Measurements from ENCODE around the gene ZNF467. TPM values are rescaled to one million over a fixed set of nuclear protein-coding genes. Genes with fewer than 3 reads are reported as not detected.

Gene ZNF467
- total RNA-seq, 1 experiment from 2014 or later = 3.5 TPM

GRCh38 chr7:149733131-149733923 lies 40.1 kb downstream of the ZNF467 start:
- CTCF ChIA-PET = no interaction called here
- POLR2A ChIA-PET (ENCODE audit: low non-redundant PET) = no interaction called here
- no peak for TF ChIP-seq EZH2 (IDR thresholded peaks at IDR 0.05; ENCODE audit: borderline replicate concordance, low read depth, low read length, poor library complexity, severe bottlenecking)
- TF ChIP-seq, protein P1, sequence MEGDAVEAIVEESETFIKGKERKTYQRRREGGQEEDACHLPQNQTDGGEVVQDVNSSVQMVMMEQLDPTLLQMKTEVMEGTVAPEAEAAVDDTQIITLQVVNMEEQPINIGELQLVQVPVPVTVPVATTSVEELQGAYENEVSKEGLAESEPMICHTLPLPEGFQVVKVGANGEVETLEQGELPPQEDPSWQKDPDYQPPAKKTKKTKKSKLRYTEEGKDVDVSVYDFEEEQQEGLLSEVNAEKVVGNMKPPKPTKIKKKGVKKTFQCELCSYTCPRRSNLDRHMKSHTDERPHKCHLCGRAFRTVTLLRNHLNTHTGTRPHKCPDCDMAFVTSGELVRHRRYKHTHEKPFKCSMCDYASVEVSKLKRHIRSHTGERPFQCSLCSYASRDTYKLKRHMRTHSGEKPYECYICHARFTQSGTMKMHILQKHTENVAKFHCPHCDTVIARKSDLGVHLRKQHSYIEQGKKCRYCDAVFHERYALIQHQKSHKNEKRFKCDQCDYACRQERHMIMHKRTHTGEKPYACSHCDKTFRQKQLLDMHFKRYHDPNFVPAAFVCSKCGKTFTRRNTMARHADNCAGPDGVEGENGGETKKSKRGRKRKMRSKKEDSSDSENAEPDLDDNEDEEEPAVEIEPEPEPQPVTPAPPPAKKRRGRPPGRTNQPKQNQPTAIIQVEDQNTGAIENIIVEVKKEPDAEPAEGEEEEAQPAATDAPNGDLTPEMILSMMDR (conservative IDR thresholded peaks at IDR 0.05; ENCODE audit: low read depth, low read length) = no peak
- no peak for DNase-seq (ENCODE audit: low spot score)
- H3K4me1 ChIP-seq (ENCODE audit: insufficient read depth, low read length, poor library complexity, severe bottlenecking) = peaks cover 12% of the 10 kb centered on the region
- no peaks in the 10 kb centered on the region for H3K9me3 ChIP-seq (ENCODE audit: low read depth, low read length, poor library complexity, severe bottlenecking)
- H3K27me3 ChIP-seq (replicated peaks; ENCODE audit: insufficient read depth, low read depth, low read length, poor library complexity) = no peaks in the 10 kb centered on the region
- H3K36me3 ChIP-seq (ENCODE audit: insufficient read depth, low read length, poor library complexity, severe bottlenecking) = peaks cover 12% of the 10 kb centered on the region
- no TSS peak for BruUV-seq (replicated peaks)
- no peak overlapping the region for H3K4me3 ChIP-seq (ENCODE audit: low read depth, low read length, poor library complexity, severe bottlenecking)
- intact Hi-C loops (cut with micrococcal nuclease; ENCODE audit: unreplicated experiment) = no loop called here
- H3K27ac ChIP-seq (ENCODE audit: low read depth, low read length, poor library complexity, severe bottlenecking) = no peak overlapping the region

DNA sequence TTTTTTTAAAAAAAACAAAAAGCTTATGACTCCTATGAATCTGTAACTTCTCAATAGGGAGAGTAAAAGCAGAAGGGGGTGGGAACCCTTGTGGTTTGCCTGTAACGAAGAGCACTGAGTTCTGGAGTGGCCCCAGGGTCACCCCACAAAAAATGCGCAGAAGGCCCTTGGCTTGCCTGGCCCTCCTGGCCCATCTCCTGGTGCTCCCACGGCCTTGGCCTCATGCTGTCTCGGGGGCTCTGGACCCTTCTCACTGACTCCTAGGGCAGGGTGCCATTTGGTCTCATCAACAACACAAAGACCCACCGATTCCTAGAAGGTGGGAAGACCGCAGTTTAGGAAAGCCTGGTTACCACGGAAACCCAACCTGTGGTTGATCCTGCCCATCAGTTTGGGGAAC lies 40.8 kb downstream of the ZNF467 start:
- intact Hi-C loops (cut with micrococcal nuclease; ENCODE audit: unreplicated experiment) = no loop called here
- TF ChIP-seq EZH2 (IDR thresholded peaks at IDR 0.05; ENCODE audit: borderline replicate concordance, low read depth, low read length, poor library complexity, severe bottlenecking) = no peak
- TF ChIP-seq, protein P1 (conservative IDR thresholded peaks at IDR 0.05; ENCODE audit: low read depth, low read length) = no peak
- Histone ChIP-seq H3K4me3 (ENCODE audit: low read depth, low read length, poor library complexity, severe bottlenecking) (no peak overlapping the region), H3K27ac (ENCODE audit: low read depth, low read length, poor library complexity, severe bottlenecking) (no peak overlapping the region), H3K4me1 (ENCODE audit: insufficient read depth, low read length, poor library complexity, severe bottlenecking) (peaks cover 12% of the 10 kb centered on the region), H3K9me3 (ENCODE audit: low read depth, low read length, poor library complexity, severe bottlenecking) (no peaks in the 10 kb centered on the region), H3K36me3 (ENCODE audit: insufficient read depth, low read length, poor library complexity, severe bottlenecking) (peaks cover 12% of the 10 kb centered on the region), H3K27me3 (replicated peaks; ENCODE audit: insufficient read depth, low read depth, low read length, poor library complexity) (no peaks in the 10 kb centered on the region)
- no peak for DNase-seq (ENCODE audit: low spot score)
- ChIA-PET CTCF (no interaction called here), POLR2A (ENCODE audit: low non-redundant PET) (no interaction called here)
- no TSS peak for BruUV-seq (replicated peaks)

- CTCF ChIA-PET = no interaction called here
- DNase-seq (ENCODE audit: low spot score) = no peak
- TF ChIP-seq, protein P1 (conservative IDR thresholded peaks at IDR 0.05; ENCODE audit: low read depth, low read length) = no peak
- TF ChIP-seq EZH2 (IDR thresholded peaks at IDR 0.05; ENCODE audit: borderline replicate concordance, low read depth, low read length, poor library complexity, severe bottlenecking) = no peak
- POLR2A ChIA-PET (ENCODE audit: low non-redundant PET) = no interaction called here
- intact Hi-C loops (cut with micrococcal nuclease; ENCODE audit: unreplicated experiment) = no loop called here
- Histone ChIP-seq H3K27ac (ENCODE audit: low read depth, low read length, poor library complexity, severe bottlenecking) (no peak overlapping the region), H3K9me3 (ENCODE audit: low read depth, low read length, poor library complexity, severe bottlenecking) (no peaks in the 10 kb centered on the region), H3K27me3 (replicated peaks; ENCODE audit: insufficient read depth, low read depth, low read length, poor library complexity) (no peaks in the 10 kb centered on the region), H3K4me3 (ENCODE audit: low read depth, low read length, poor library complexity, severe bottlenecking) (no peak overlapping the region), H3K4me1 (ENCODE audit: insufficient read depth, low read length, poor library complexity, severe bottlenecking) (peaks cover 10% of the 10 kb centered on the region), H3K36me3 (ENCODE audit: insufficient read depth, low read length, poor library complexity, severe bottlenecking) (peaks cover 12% of the 10 kb centered on the region)
- no TSS peak for BruUV-seq (replicated peaks)
Measured at GRCh38 chr7:149732111-149732561, 41.3 kb downstream of the ZNF467 start.
